22Rv1 (cell line): Measurements from ENCODE around the gene TNFRSF21.

Source experiments
- ZFX ChIP-seq: fragments of 450-650 bp; IDR thresholded peaks from 2 replicates; pipeline ENCODE4 v1.6.1; 2017; ENCODE audit warnings: antibody characterized with exemption, borderline replicate concordance
- TF ChIP-seq, protein P1 (sequence below): fragments of 450-650 bp; IDR thresholded peaks from 2 replicates; pipeline ENCODE4 v1.5.1; 2017; ENCODE audit warnings: mild to moderate bottlenecking

DNA sequence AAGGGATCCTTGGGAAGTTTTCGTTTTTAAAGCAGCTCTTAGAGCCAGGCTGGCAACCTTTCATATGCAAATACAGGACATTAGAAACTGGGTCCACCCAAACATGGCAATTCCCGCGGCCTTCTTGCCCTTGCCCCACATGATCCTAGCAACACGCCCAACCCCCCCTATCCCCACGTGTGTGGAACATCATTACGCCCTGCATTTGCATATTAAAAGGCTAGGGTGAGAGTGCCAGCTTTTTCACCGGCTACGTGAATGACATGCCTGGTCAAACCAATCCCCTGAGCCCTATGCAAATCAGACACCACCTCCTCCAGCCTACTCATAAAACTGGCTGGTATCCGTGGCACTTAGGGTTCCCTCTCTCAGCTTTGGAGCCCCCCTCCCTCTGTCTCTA, 88.1 kb downstream of the TNFRSF21 start:
- TF ChIP-seq, protein P1, sequence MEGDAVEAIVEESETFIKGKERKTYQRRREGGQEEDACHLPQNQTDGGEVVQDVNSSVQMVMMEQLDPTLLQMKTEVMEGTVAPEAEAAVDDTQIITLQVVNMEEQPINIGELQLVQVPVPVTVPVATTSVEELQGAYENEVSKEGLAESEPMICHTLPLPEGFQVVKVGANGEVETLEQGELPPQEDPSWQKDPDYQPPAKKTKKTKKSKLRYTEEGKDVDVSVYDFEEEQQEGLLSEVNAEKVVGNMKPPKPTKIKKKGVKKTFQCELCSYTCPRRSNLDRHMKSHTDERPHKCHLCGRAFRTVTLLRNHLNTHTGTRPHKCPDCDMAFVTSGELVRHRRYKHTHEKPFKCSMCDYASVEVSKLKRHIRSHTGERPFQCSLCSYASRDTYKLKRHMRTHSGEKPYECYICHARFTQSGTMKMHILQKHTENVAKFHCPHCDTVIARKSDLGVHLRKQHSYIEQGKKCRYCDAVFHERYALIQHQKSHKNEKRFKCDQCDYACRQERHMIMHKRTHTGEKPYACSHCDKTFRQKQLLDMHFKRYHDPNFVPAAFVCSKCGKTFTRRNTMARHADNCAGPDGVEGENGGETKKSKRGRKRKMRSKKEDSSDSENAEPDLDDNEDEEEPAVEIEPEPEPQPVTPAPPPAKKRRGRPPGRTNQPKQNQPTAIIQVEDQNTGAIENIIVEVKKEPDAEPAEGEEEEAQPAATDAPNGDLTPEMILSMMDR = no peak
- no peak for TF ChIP-seq ZFX
